ENCODE results near the gene TRIM40.

GRCh38 chr6:30196376-30196775 lies 60.4 kb downstream of the TRIM40 start:
- no peak for TF ChIP-seq CTCF (conservative IDR thresholded peaks at IDR 0.05; ENCODE audit: low read depth in 2 of 2)
- TF ChIP-seq EZH2 (IDR thresholded peaks at IDR 0.05; ENCODE audit: low read depth, unreplicated experiment) = no peak
- no peak for TF ChIP-seq POLR2AphosphoS5 (IDR thresholded peaks at IDR 0.05; ENCODE audit: low read depth)
- no peak for TF ChIP-seq EZH2phosphoT487 (IDR thresholded peaks at IDR 0.05; ENCODE audit: unreplicated experiment)
- TF ChIP-seq ETS1 (IDR thresholded peaks at IDR 0.05) = no peak
- TF ChIP-seq CREB1 (CRISPR knock-in tag; IDR thresholded peaks at IDR 0.05; ENCODE audit: low read depth) = no peak
- no peak for TF ChIP-seq JUNB (IDR thresholded peaks at IDR 0.05; ENCODE audit: unreplicated experiment)
- no peak for TF ChIP-seq REST (IDR thresholded peaks at IDR 0.05; ENCODE audit: unreplicated experiment)
- no peak for TF ChIP-seq ZNF331 (CRISPR knock-in tag; IDR thresholded peaks at IDR 0.05; ENCODE audit: low read depth)
- no peak for TF ChIP-seq NANOG (IDR thresholded peaks at IDR 0.05; ENCODE audit: borderline replicate concordance)
- TF ChIP-seq ZNF114 (CRISPR knock-in tag; IDR thresholded peaks at IDR 0.05) = no peak
